Thyroid gland (tissue), 4 donors: Measurements from ENCODE around the gene CMTM3.

Experiments used
- CTCF ChIP-seq, 6 experiments: fragments of 200-600 bp in 3 of 6; fragments of 450-650 bp in 3 of 6; sonication (generic) in 3 of 6; IDR thresholded peaks; one replicate each; pipeline ENCODE4 v1.5.1; 2016 to 2019; ENCODE audit warnings: antibody characterized with exemption in 6 of 6, mild to moderate bottlenecking in 2 of 6, inconsistent platforms in 1 of 6, moderate library complexity in 1 of 6
- POLR2A ChIP-seq, 2 donors: fragments of 450-650 bp; IDR thresholded peaks; one replicate each; pipeline ENCODE4 v1.6.1; 2017; ENCODE audit warnings: antibody characterized with exemption in 2 of 2, mild to moderate bottlenecking in 2 of 2, moderate library complexity in 1 of 2

DNA sequence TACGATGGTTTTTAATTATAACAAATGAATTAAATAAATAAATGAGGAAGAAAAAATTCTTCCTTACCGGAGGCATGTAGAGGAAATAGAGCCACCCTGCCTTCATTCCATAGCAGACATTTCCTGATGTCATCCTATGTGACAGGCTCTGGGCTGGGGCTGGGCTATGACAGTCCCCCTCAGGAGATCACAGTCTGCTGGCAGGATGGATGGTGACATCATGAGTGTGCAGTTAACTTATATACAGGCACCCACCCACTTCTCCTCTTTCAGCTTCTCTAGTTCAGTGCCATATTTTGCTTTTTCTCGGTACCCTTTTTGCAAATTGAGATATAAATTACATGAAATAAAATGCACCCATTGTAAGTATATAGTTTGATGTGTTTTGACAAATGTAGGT is 6.4 kb upstream of the CMTM3 start:
- no peak for TF ChIP-seq POLR2A (IDR thresholded peaks at IDR 0.05)
- no peak for TF ChIP-seq CTCF (IDR thresholded peaks at IDR 0.05)
